HG02885 (cell line): Measurements from ENCODE around the gene RPS6KA5.
"Not testable (repeated sequence)": the region's sequence is repeated elsewhere in the genome, so short reads cannot be mapped to it uniquely, and the experiment has no call there.

ENCODE experiments used
- ATAC-seq: cut with Tn5 transposase; IDR thresholded peaks from one replicate; pipeline ENCODE4 v1.9.1; 2021; ENCODE audit warnings: mild to moderate bottlenecking; ENCODE audit not compliant: unreplicated experiment, poor library complexity

RPS6KA5 gene

DNA sequence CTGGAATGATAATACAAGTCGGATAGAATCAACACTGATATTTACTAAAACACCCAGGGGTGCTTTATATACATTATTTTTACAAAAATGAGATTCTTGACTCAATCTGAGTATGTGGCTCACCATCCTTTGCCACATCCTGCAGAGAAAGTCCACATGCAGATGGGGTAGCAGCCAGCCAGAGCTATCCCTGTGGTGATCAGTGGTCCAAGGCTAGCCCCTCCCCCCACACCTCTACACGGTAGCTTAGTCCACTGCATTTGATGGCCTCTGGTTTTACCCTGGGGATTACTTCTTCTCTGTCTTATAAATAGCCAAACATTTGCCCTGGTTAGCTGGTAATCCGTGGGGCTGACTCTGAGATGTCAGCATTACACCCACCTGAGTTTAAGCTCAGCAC, 216.1 kb downstream of the RPS6KA5 start:
- ATAC-seq: no peak

DNA sequence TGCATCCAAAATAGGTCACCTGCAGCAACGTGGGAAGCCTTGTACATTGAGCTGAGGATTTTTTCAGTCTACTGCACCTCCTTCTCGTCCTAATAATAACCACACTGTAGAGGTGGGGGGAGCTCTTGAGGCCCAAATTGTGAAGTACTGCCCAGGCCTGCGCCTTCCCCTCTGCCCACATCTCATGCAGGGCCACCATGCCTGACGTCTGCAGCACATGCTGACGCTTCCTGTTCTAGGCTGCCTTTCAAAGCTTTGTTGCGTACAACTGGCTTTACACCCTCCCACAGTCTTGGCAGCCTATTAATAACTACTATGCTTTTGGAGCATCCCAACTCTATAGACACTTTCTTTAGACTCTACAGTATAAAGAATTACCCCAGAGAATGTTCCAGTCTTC, 217.7 kb downstream of the RPS6KA5 start:
- no peak for ATAC-seq

DNA sequence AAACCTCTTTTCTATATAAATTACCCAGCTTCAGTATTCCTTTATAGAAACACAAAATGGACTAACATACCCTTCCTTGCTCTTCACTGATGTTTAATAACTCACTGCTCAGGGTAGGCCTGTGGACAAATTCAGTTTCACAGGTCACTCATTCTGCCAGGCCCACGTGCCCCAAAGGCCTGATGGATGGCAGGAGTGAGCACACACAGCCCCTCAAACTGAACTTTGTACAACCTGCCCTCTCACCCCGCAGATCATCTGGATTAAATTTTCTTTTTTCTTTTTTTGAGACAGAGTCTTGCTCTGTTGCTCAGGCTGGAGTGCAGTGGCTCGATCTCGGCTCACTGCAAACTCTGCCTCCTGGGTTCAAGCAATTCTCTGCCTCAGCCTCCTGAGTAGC, 219.8 kb downstream of the RPS6KA5 start:
- not testable (repeated sequence) for ATAC-seq

DNA sequence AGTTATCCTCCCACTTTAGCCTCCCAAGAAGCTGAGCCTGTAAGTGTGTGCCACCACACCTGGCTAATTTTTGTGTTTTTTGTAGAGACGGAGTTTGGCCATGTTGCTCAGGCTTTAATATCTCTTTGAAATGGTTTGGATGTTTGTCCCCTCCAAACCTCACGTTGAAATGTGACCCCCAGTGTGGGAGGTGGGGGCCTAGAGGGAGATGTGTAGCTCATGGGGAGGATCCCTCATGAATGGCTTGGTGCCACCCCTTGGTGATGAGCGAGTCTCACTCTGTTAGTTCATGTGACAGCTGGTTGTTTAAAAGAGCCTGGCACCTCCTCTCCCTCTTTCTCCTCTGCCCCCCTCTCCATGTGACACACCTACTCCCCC, 220.6 kb downstream of the RPS6KA5 start:
- no peak for ATAC-seq

DNA sequence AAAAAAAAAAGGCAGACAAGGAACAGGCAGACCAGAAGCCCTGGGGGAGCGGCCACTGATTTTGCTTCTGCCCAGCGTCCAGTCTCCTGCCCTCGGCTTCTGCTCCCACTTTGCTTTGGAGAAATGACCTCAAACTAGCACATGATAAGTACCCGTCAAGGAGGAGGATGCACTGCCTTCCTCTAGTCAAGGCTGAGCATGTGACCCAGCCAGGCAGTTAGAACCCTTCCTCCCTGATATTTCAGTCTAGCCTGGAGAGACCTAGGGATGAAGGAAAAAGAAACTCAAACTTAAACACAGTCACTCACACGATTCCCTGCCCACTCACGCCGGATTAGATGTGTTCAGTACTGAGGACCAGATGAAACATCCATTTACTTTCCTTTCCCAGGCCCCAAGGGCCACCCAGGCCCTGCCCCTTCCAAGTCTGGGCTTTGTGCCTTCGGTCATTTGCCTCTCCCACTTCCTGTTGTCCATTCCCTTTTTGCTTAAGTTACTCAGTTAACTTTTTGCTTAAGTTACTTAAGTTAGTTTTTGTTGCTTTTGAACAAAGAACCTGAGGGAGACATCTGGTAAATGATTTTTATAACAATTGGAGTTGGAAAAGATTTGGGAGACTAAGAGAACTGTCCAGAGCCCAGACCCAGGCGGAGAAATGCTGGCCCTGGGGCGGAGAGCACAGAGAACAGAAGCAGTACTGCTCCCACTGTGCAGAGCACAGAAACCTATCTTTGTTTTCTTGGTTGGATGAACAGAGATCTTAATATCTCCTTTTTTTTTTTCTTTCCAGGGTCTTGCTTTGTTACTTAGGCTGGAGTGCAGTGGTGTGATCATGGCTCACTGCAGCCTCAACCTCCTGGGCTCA, 221.2 kb downstream of the RPS6KA5 start:
- no peak for ATAC-seq

DNA sequence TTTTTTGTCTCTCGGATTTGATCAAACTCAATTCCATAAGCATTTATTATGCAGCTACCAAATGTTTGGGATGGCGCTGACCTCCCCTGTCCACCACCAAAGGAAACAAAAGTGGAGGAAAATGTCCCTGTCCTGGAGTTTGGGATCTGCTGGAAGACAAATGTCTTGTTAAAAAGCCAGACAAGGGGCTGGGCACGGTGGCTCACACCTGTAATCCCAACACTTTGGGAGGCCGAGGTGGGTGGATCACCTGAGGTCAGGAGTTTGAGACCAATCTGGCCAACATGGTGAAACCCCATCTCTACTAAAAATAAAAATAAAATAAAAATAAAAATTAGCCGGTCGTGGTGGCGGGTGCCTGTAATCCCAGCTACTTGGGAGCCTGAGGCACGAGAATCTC, 221.9 kb downstream of the RPS6KA5 start:
- ATAC-seq: not testable (repeated sequence)

DNA sequence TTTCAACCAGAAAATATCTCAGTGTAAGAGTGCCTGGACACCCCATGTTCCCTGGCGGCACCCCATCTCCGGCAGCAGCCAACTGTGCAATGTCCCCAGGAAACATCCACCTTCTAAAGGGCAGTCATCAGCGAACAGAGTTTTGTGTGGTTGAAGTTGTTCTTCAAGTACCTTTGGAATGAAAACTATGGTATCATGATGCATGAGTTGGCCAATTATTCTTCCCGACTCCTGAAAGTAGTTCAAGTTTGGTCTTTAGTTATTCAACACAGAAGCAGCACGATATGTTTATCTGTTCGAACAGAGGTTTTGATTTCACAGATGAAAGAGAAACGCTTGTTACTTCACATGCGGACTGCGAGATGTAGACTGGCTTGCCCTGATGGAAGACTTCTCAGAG, 223.1 kb downstream of the RPS6KA5 start:
- no peak for ATAC-seq

DNA sequence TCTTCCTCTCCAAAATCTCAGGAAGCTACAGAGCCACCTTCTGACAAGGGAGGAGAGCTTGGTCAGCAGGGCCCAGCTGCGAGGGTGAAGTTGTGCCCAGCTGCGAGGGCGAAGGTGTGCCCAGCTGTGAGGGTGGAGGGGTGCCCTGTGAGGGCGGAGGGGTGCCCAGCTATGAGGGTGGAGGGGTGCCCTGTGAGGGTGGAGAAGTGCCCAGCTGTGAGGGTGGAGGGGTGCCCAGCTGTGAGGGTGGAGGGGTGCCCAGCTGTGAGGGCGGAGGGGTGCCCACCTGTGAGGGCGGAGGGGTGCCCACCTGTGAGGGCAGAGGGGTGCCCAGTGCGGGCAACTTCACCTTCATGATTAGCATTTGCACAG, 223.8 kb downstream of the RPS6KA5 start:
- ATAC-seq: no peak

DNA sequence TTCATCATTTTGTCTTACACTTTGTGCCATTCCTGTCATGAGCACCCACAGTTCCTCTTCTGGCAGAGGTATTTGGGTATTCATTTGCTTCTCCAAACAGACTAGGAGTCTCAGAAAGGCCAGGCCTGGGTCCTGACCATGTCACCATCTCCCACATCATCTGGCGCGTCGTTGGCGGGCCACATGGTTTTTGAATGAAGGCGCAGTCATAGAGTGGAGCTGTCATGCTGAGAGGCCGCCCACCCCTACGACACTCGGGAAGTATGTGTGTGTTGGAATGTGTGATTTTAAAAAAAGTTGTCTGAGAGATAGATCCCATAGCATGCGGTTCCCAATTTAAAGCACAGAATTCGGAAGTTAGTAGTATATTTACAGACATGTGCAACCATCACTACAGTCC, 228.6 kb downstream of the RPS6KA5 start:
- no peak for ATAC-seq

DNA sequence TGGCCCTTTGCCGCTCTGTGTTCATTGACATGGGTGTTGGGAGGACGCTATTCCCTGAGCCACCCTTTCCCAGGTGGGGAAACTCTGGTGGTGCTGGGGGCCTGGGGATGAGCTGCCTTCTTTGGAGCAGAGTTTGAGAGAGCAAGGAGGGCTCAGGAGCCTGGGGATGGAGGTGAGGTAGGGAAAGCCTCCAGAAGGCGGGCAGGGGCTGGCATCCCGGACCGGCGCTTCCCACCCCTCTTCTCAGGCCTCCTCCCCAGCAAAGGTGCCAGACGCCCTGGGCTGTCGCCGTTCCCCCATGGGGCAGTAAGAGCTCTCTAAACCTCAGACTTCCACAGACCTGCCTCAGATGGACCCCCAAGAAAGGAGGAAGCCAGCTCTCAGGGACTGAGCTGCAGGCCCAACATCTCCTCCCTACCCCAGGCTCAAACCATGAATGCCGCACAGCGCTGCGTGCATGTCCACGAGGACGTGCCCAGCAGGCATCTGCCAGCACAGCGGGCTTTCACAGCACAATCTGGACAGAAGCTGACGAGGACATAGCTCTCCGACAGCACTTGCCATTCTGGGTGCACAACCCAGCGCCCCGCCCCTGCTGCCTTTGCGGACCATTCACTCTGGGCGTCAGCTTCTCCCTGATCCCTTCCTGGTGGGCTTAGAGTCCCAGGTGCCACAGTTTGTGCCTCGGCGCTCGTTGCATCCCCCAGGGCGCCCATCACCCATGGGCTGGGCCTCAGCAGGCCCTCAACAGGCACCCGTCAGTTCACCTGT, 229.3 kb downstream of the RPS6KA5 start:
- no peak for ATAC-seq

DNA sequence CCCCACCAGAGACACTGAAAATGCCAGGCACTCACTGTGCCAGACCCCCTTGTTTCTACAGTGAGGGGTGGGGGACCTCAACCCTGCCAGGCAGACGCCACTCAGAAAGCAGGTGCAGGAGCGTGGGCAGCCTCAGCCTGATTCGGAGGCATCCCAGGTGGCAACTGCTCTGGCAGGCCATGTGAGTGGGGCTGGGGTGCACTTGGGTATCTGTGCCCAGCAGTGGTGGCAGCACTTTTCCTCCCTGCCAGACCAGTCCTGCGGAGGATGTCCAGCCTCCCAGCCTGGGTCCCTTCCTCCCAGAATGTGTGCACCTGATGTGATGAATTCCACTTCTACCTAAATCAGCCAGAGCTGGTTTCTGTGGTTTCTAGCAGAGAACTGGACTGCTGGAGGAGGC, 230.8 kb downstream of the RPS6KA5 start:
- ATAC-seq: no peak

DNA sequence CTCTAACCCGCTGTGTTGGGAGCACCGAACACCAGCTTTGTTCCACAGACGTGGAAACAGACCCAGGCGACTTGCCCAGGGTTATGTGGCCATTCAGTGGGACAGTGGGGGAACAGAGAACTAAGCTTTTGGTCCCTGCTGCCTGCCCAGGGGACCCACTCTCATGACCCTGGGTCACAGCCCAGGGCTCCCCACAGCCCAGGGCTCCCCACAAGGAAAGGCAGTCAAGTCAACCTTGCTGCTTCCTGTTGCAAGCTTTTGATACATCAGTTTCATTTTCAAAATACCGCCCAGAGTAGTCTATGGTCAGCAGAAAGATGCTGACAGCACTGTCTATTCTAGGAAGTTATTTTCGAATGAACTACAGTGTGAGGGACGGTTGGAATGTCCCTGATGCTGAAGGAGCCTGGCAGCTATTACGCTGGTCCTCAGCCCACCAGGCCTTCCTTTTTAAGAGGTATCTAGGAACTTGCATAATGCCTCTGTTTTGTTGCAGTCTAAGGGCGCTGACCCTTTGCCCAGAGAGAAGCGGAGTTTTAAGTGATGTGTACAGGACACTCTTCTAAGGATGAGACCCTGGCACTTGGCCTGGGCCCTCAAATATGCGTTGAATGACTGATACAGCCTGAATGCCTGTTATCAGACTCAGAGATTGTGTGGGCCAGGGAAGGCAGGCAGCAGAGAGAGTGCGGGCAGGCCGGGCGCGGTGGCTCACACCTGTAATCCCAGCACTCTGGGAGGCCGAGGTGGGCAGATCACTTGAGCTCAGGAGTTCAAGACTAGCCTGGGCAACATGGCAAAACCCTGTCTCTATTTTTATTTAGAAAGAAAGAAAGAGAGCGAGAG, 231.6 kb downstream of the RPS6KA5 start:
- ATAC-seq: peak; percentile 36

DNA sequence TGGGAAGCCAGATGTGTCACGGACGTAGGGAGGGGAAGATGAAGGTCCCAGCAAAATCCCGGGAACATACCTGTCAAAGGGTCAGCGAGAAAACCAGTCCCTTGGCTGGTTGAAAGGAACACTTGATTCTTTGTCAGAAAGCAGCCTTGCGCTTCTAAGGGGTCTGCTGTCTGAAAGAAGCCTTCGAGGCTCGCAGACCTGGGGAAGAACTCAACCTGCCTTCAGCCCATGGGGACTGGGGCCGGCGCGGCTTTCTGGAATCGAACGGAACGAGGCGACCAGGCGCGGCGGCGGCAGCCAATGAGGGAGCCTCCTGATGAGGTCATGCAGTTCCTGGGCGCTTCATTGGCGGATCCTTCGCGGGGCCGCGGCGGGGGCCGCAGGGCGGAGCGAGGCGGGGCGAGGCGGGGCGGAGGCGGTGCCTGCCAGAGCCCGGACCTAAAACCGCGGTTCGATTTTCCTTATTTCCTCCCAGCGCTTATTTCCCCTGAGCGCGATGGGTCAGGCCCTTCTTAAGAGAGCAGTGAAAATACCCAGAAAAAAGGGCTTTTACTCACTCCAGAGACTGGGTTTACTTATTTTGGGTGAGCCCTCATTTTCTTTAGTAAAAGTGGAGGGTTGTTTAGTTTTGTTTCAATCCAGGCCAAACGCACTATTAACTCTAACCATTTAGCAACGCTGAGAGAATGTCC, 232.4 kb downstream of the RPS6KA5 start:
- ATAC-seq: peak; percentile 99

DNA sequence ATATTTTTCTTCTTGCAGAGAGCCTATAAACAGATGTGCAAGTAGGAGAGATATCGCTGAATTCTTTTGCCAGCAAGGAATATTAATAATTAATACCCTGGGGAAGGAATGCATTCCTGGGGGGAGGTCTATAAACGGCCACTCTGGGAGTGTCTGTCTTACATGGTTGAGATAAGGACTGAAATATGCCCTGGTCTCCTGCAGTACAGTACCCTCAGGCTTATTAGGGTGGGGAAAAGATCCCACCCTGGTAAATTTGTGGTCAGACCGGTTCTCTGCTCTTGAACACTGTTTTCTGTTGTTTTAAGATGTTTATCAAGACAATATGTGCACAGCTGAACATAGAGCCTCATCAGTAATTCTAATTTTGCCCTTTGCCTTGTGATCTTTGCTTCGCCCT, 236.9 kb downstream of the RPS6KA5 start:
- ATAC-seq: not testable (repeated sequence)

DNA sequence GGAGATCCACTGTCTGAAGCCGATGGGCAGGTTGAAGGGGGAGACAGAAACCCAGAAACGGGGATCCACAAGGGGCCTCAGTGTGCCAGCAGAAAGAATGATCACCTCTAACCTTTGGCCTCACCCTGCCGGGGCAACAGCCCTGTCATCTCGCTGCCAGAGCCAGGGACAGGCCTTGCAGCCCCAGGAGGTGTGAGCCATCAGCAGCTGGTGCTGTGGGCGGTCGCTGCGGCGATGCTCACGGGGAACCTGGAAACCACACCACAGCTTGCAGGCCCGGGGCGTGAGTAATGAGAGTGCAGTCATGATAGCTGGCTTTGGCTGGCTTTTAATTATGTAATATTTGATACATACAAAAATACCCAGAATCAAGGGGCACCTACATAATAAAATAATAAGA, 239.5 kb downstream of the RPS6KA5 start:
- ATAC-seq: peak; percentile 63

DNA sequence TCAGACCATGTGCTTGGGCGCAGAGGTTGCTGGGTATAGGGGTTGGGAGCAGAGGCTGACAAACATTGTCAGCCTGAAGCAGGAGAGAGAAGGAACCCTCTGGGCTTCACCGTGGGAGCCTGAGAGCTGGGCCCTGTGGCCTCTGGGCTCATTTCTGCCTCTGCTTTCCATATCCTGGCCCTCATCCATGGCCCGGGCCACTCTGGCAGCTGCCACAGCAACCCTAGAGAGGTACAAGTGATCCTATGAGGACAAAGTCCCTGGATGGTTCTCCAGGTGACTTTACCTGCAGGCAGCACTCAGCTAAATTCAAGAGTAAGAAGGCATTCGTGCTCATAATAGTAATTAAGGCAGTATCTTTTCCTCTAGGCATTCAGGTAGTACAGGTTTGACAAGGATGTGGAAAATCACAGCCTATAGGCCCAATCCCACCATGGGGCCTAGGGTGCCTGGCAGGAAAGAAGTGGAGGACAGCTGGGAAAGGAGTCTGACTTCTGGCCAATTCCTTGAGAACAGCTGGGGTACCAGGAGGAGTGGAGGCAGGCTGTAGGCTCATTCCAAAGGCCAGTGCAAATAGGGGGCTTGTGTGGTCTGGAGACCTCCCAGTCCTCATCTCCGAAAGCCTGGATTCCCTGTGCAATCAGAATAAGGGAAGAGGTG, 240.6 kb downstream of the RPS6KA5 start:
- no peak for ATAC-seq

DNA sequence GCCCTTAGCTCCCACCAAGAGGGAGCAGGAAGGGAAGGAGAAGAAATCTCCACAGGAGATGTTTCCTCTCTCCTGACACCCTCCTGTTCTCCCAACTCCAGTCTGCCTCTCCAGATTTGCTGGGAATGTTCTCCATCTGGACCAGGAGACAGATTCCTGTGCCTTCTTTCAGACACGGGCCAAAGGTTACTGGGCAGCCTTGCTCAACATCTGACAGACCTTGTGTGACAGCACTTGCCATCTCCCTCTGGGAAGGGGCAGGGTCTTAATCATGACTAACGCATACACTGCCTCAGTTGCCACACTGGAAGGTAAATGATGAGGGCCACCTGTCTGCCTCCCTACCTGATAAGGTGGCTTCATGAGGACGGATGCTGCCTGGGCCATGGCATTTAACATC, 241.7 kb downstream of the RPS6KA5 start:
- no peak for ATAC-seq

DNA sequence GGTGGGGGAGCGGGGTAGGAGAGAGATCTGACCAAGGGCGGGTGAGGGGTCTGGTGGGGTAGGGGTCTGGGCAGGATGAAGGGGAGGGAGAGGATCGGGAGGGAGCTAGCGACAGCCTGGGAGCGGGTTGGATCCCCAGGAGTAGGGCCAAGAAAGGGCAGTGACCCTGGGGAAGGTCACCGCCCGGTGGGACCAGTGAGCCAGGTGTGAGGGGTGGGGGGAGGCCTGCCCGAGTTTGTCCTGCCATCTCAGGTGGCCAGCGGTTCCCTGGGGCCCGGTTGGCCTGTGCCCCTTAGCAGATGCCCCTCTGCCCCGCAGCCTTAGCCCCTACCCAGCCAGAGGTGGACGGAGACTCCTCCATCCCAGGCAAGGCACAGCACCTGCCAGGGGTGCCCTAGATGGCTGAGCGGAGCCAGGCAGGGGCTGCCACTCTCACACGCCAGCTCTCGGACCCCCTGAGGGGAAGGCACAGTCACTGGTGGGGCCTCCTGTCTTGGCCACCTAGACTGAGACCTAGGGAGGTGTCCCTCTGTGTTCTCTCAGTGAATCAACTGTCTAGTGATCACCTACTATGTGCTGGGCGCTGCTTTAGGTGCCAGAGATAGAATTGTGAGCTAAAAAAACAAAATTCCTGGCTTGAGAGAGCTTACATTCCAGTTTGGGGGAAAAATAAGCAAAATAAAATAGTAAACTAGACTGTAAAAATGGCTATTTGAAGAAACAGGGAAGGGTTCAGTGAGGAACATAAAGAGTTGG, 243.6 kb downstream of the RPS6KA5 start:
- ATAC-seq: no peak
